AG09319 (cell line): ENCODE results near the gene KIF26B.

Source experiments
- DNase-seq: peaks from one replicate; pipeline ENCODE4 v3.0.0-alpha.2; 2010; ENCODE audit warnings: low read depth; ENCODE audit errors: extremely low read depth
- CTCF ChIP-seq: IDR thresholded peaks from 2 replicates; pipeline ENCODE4 v1.5.1; 2011; ENCODE audit warnings: low read depth, mild to moderate bottlenecking, inconsistent platforms, low read length, moderate library complexity

KIF26B gene

GRCh38 chr1:245241526-245242130, 86.8 kb downstream of the KIF26B start:
- DNase-seq = no peak
- no peak for TF ChIP-seq CTCF

GRCh38 chr1:245242989-245243388, 88.2 kb downstream of the KIF26B start:
- TF ChIP-seq CTCF = no peak
- DNase-seq = no peak

- no peak for TF ChIP-seq CTCF
- no peak for DNase-seq
These were observed 90.4 kb downstream of the KIF26B start for GRCh38 chr1:245245021-245245667.

- no peak for DNase-seq
- TF ChIP-seq CTCF = no peak
These were observed 91.6 kb downstream of the KIF26B start for GRCh38 chr1:245246433-245246832.

GRCh38 chr1:245247356-245247755, 92.6 kb downstream of the KIF26B start:
- TF ChIP-seq CTCF = no peak
- no peak for DNase-seq

GRCh38 chr1:245247801-245248200, 93.0 kb downstream of the KIF26B start:
- TF ChIP-seq CTCF = no peak
- DNase-seq = no peak

- no peak for DNase-seq
- no peak for TF ChIP-seq CTCF
These were observed 93.5 kb downstream of the KIF26B start for GRCh38 chr1:245248231-245248731.
